Stimulated activated CD4-positive, alpha-beta T cell treated with anti-CD3 and anti-CD28 coated beads, TNF-alpha, amount 100 ng/mL, for 24 hours (primary cell): Measurements from ENCODE around the gene BHLHE40.

Experiments used
- DNase-seq, 3 experiments: peaks; one replicate each; pipeline ENCODE4 v3.0.0-alpha.2; 2020; ENCODE audit warnings: low read depth in 3 of 3

BHLHE40 gene

GRCh38 chr3:5001135-5001534 lies 21.9 kb downstream of the BHLHE40 start:
- no peak for DNase-seq

DNA sequence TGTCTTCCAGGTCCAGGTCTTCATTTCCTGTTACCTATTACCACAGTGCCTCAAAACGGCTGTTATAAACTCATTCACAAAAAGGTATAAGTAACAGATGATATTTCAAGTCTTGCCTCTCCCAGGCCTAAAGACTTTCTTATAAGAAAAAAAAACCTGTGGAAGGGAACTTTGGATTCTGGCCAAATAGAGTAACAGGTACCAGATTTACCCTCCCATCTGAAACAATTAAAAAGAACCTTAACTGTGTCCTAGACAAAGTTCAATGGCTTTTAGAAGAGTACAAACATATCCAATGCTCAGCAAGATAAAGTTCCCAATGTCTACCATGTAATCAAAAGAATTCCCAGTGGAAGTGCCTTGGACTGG lies 22.6 kb downstream of the BHLHE40 start:
- DNase-seq: no peak

DNA sequence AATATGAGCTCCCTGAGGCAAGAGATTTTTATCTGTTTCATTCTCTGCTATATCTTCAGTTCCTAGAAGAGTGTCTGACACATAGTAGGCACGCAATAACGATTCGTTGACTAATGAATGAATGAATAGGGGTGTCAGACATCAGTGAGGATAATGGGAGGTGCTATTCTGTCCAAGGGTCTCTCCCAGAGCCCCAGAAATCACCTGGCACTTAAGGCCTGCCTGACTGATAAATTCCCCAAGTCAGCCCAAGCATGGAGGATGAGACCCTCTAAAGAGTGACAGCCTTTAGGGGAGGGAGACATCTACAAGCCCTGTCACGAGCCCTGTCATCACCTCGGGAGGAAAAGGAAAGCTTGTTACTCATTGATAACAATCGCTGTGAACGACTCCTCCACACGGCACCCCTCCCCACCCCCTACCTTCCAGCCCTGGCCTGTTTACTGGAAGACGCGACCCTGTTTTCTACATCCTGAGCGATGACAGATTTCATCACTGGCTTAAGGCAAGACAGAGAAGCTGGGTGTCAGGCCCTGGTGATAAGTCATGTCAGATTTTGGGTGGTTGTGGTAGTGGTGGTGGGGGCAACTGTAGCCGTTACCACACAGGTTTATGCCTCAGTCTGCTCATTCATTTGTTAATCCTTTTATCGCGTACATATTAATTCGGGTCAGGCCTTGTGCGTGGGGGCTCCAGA lies 23.1 kb downstream of the BHLHE40 start:
- DNase-seq: peak in 1 of 3 experiments; percentile 56

DNA sequence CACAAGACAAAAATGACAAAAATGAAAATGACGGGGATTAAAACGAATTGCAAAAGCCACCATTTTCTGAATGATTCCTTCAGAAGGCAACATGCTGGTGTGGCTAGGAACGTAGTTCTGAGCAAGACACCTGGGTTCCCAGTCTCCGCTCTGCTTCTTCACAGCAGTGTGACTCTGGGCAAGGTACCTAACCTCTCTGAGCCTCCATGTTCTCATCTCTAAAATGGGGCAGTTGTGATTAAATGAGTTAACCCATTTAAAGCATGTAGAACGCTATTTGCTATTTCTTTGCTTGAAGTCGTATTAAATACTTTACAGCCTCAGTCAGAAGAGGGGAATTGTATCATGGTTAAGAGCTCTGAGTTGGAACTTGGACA lies 23.6 kb downstream of the BHLHE40 start:
- DNase-seq: no peak

DNA sequence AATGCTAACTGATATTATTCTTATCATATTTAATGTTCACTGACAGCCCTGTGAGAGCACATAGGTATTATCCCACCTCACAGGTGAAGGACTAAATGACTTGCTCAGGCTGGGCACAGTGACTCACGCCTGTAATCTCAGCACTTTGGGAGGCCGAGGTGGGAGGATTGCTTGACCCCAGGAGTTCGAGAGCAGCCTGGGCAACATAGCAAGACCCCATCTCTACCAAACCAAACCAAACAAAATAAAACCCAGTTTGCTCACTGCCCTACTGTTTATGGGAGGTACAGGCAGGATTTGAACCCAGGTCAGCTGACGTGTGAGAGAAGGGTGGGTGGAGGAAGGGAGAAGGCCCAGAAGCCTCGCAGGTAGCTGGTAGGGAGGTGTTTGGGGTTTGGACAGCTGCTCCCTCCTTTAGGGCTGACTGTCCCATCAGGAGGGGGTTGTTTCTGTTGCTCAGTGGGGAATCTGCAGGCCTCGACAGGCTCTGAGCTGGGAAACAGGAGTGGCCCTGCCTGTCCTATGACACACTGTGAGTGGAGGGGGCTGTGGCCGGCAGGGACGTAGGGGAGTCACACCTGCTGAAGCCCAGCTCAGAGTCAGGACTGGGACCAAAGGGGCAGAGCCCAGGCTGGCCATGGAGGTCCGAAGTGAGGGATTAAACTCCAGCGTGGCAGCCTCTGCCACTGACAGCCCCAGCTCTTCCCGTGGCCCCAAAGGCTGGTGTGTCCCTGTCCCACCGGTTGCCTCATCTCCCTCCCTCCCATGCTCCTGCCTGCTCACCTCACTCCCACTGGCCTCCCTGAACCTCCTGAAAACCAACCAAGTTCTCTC lies 25.3 kb downstream of the BHLHE40 start:
- no peak for DNase-seq

- DNase-seq: no peak
These were observed 26.1 kb downstream of the BHLHE40 start for GRCh38 chr3:5005367-5005766.

GRCh38 chr3:5006755-5007202 lies 27.5 kb downstream of the BHLHE40 start:
- DNase-seq: peak; percentile 33 to 74 (median 44)

- DNase-seq: no peak
These were observed 28.6 kb downstream of the BHLHE40 start for GRCh38 chr3:5007873-5008272.

DNA sequence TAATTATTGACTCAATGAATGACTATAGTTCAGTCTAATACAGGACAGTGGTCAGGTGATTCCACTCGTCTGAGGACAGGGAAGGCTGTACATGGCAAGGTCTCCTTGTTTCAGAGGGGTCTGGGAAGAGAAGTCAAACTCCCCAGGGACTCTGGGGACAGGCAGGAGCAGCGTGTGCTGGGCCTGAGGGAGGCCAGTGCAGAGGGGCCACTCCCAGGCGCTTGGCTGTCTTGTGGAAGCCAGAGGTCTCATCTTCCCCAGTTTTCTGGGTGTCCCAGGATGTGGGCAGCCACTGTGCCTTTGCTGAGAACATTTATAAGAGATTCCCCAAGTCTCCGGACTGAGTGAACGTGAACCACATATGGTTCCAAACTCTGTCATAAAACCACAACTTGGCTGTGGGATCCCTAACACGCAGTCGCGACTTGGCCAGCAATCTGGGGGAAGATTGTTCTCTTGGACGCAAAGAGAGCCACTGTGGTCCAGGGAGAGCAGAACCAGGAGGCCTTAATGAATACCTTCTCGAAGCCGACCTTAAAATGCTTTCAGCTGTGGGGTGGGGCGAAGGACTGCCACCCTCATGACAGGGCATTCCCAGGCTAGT lies 30.4 kb downstream of the BHLHE40 start:
- no peak for DNase-seq

DNA sequence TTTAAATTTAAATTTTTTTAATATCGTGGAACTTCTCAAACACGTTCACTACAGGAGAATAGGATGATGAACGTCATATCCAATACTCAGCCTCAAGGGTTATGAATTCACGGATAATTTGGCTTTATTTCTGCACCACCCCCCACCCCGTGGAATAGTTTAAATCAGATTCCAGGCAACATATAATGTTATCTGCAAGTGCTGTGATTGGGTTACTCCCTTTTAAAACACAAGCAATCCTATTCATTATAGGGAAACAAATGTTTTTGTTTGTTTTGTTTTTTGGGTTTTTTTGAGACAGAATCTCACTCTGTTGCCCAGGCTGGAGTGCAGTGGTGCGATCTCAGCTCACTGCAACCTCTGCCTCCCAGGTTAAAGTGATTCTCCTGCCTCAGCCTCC lies 30.9 kb downstream of the BHLHE40 start:
- no peak for DNase-seq

DNA sequence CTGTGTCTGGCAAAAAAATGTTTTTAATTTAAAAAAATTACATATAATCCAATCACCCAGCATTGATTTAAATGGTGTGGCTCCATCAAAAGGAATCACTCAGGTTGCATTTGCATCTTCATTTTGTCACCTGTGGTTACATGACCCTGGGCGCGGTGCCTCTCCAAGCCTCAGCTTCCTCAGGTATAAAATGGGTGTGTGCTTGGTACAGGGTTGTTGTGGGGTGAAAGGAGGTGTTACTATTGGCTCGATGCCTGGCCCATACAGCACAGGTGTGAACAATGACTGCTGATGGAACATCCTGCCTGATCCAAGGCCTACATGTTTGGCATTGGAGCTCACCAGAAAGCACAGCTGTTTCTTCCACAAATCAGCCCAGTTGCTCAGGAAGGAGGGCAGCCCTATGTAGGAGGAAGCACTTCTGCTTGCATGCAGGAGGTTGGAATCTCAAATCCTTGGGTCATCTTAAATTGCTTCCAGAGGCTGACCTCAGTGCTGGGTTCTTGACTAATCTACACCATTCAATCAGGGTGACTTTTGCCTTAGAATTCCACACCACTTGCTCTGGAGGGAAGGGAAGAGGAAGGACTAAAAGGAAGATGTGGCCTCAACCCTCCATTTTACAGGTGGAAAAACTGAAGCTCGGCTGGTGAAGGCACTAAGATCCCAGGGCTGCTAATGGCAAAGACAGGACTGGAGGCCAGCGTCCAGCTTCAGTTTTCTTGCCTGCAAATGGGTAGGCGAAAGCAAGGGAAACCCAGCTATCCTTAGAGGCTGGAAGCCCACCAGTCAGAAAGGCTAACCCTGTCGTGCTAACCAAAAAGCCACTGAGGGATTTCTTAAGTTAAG lies 31.7 kb downstream of the BHLHE40 start:
- no peak for DNase-seq

- no peak for DNase-seq
These were observed 32.5 kb downstream of the BHLHE40 start for GRCh38 chr3:5011555-5012256.

GRCh38 chr3:5012367-5012766 lies 33.1 kb downstream of the BHLHE40 start:
- no peak for DNase-seq

- DNase-seq: no peak
These were observed 34.0 kb downstream of the BHLHE40 start for GRCh38 chr3:5013021-5013906.

GRCh38 chr3:5014391-5014790 lies 35.2 kb downstream of the BHLHE40 start:
- DNase-seq: no peak

DNA sequence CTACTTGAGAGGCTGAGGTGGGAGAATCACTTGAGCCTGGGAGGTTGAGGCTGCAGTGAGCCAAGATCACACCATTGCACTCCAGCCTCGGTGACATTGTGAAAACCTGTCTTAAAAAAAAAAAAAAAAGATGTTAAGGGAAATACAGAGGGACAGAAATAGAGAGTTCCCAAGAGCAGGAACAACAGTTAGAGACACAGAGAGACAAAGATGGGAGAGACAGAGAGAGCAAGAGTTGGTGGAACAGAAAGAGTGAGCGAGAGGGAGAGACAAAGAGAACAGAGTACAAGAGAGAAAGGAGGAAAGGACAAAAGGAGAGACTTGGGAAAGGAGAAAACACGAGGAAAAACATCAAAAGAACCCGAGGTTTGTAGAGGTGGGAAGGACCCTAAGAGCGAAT lies 35.8 kb downstream of the BHLHE40 start:
- no peak for DNase-seq

- no peak for DNase-seq
These were observed 37.2 kb downstream of the BHLHE40 start for GRCh38 chr3:5016211-5017161.

- no peak for DNase-seq
These were observed 38.8 kb downstream of the BHLHE40 start for GRCh38 chr3:5017925-5018531.
